Fibroblast of skin of back (primary cell): ENCODE data around the gene FOXC2.

ENCODE experiments used
- DNase-seq: peaks from one replicate; pipeline ENCODE4 v3.0.0-alpha.2; 2013

FOXC2 gene

GRCh38 chr16:86533076-86533475 lies 33.6 kb upstream of the FOXC2 start:
- DNase-seq, result no peak

- no peak for DNase-seq
Measured at GRCh38 chr16:86533767-86534351, 32.8 kb upstream of the FOXC2 start.

GRCh38 chr16:86534779-86535615 lies 31.6 kb upstream of the FOXC2 start:
- DNase-seq, result no peak

- no peak for DNase-seq
Measured at GRCh38 chr16:86536621-86537020, 30.0 kb upstream of the FOXC2 start.

GRCh38 chr16:86537486-86537885 lies 29.1 kb upstream of the FOXC2 start:
- no peak for DNase-seq

GRCh38 chr16:86538196-86538780 lies 28.3 kb upstream of the FOXC2 start:
- DNase-seq, result no peak

GRCh38 chr16:86540894-86541293 lies 25.7 kb upstream of the FOXC2 start:
- no peak for DNase-seq

GRCh38 chr16:86541560-86541959 lies 25.1 kb upstream of the FOXC2 start:
- no peak for DNase-seq

GRCh38 chr16:86542756-86543750 lies 23.6 kb upstream of the FOXC2 start:
- no peak for DNase-seq

GRCh38 chr16:86545481-86545880 lies 21.1 kb upstream of the FOXC2 start:
- no peak for DNase-seq

- no peak for DNase-seq
Measured at GRCh38 chr16:86545954-86546637, 20.5 kb upstream of the FOXC2 start.

GRCh38 chr16:86546638-86547013 lies 20.0 kb upstream of the FOXC2 start:
- no peak for DNase-seq

- DNase-seq, result no peak
Measured at GRCh38 chr16:86547286-86547685, 19.3 kb upstream of the FOXC2 start.

- no peak for DNase-seq
Measured at GRCh38 chr16:86549076-86549892, 17.3 kb upstream of the FOXC2 start.

- DNase-seq, result no peak
Measured at GRCh38 chr16:86549893-86550190, 16.8 kb upstream of the FOXC2 start.

- no peak for DNase-seq
Measured at GRCh38 chr16:86550281-86550680, 16.3 kb upstream of the FOXC2 start.

- DNase-seq, result no peak
Measured at GRCh38 chr16:86553356-86553755, 13.3 kb upstream of the FOXC2 start.

- no peak for DNase-seq
Measured at GRCh38 chr16:86554599-86554916, 12.1 kb upstream of the FOXC2 start.

- DNase-seq, result peak; percentile 91
Measured at GRCh38 chr16:86554917-86555703, 11.5 kb upstream of the FOXC2 start, which contains the start of gene MTHFSD. Gene MTHFSD (minus strand): TSS chr16:86555235. CDS start chr16:86555184, 51 bp downstream.

GRCh38 chr16:86555704-86556075 lies 10.9 kb upstream of the FOXC2 start:
- DNase-seq, result no peak

GRCh38 chr16:86556576-86556975 lies 10.1 kb upstream of the FOXC2 start:
- no peak for DNase-seq
